Thoracic aorta (tissue), 2 donors: ENCODE data around the gene TNRC6A. TPM values are rescaled to one million over a fixed set of nuclear protein-coding genes. Genes with fewer than 3 reads are reported as not detected.

Source experiments
- ATAC-seq: fragments of 150-250 bp; one replicate; pipeline ENCODE4 v1.8.0; 2017; ENCODE audit warnings: low read depth; ENCODE audit not compliant: insufficient number of reproducible peaks, low FRiP score
- DNase-seq: peaks from one replicate; pipeline ENCODE4 v3.0.0-alpha.2; 2020; ENCODE audit warnings: low spot score
- H3K27ac ChIP-seq, 2 donors: fragments of 200-600 bp; sonication (generic); 1 replicate in 1 of 2; 2 replicates in 1 of 2; pipeline ENCODE4 v1.5.1; 2016; ENCODE audit warnings: mild to moderate bottlenecking in 2 of 2, moderate library complexity in 2 of 2
- H3K27me3 ChIP-seq: fragments of 200-600 bp; sonication (generic); replicated peaks from 2 replicates; pipeline ENCODE4 v1.6.0; 2016; ENCODE audit warnings: mild to moderate bottlenecking; ENCODE audit not compliant: insufficient read depth
- H3K36me3 ChIP-seq: fragments of 200-600 bp; sonication (generic); one replicate; pipeline ENCODE4 v1.5.1; 2016
- H3K4me1 ChIP-seq, 2 donors: fragments of 200-600 bp; sonication (generic); 1 replicate in 1 of 2; 2 replicates in 1 of 2; pipeline versions ENCODE4 v1.5.1 to v1.6.0; 2016; ENCODE audit warnings: low read depth in 2 of 2, mild to moderate bottlenecking in 1 of 2; ENCODE audit not compliant: control insufficient read depth in 1 of 2
- H3K4me3 ChIP-seq: fragments of 200-600 bp; sonication (generic); 2 replicates; pipeline ENCODE4 v1.5.1; 2016; ENCODE audit warnings: mild to moderate bottlenecking
- H3K9me3 ChIP-seq: fragments of 200-600 bp; sonication (generic); 2 replicates; pipeline ENCODE4 v1.5.1; 2016
- CTCF ChIP-seq: fragments of 200-600 bp; sonication (generic); IDR thresholded peaks from one replicate; pipeline ENCODE4 v1.5.1; 2019; ENCODE audit warnings: antibody characterized with exemption
- total RNA-seq, 2 donors: library from RNA; depleted of rRNA; stranded (reverse); fragments of >200 nt; gene quantifications; one replicate each; pipeline versions ENCODE4 v1.1.0 to v1.2.3, GENCODE V29; 2016

TNRC6A gene
- total RNA-seq, 2 donors from 2014 or later, result 45.6 to 85.4 TPM

DNA sequence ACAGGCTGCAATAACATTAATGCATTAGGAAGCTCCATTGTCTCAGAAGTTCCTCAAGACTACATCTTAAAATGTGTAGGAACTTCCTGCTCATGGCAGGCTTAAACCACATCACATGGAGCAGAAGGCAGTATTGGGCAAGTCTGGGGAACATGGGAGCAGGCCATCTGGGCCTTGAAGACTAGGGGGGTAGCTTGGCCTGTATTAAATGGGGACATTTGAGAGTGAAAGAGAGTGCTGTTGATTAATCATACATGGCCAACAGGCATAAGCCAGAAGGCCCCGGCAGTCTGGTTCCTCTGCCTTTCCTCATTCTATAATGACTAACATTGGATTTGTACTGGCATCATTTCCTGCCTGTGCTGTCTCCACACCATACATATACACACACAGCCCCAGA is 91.1 kb downstream of the TNRC6A start:
- H3K27me3 ChIP-seq, result no peaks in the 10 kb centered on the region
- peaks cover 72% of the 10 kb centered on the region for H3K36me3 ChIP-seq

DNA sequence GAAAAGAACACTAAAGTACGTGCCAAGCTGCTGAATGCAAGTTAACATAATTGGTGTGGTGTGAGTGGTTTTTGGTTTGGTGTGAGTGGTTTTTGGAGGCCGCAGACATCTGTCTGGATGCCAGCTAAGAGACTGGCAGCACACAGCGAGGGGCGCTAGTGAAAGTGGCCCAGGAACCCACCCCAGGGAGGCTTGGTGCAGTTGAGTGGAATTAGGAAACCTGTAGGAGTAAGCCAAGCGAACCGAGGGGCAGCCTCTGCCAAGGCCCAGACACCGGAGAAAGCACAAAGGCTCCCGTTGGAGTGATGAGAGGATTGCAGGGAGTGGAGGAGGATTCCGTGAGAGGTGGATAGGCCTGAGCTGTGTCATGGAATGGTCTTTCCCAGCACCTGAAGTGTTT is 91.7 kb downstream of the TNRC6A start:
- no peaks in the 10 kb centered on the region for H3K27me3 ChIP-seq
- peaks cover 66% of the 10 kb centered on the region for H3K36me3 ChIP-seq
- no peak for ATAC-seq

More for the DNA sequence above, 91.1 kb downstream of the TNRC6A start:
- ATAC-seq (no peak), DNase-seq (no peak)
- Histone ChIP-seq H3K4me3 (no peak overlapping the region), H3K9me3 (no peaks in the 10 kb centered on the region), H3K4me1 (peaks cover 0 to 5% of the 10 kb centered on the region in 2 donors), H3K27ac (peak overlapping the region; percentile 28 to 47)
- TF ChIP-seq CTCF, result no peak

DNA sequence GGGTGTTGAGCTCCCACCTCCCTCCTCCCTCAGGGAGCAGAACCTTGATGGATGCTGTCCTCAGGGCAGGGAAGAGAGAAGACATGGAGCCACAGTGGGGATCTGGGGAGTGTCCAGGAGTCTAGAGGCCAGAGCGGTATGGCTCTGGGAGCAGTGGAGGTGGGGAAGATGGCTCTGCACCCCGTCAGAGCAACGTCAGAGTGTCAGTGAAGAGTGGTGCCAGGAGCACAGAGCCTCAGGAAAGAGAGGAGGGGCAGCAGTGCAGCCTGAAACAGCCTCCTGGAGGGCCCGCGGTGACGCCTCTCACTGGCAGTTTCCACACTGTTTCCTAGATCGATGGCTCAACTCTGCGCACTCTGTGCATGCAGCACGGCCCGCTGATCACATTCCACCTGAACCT is 93.1 kb downstream of the TNRC6A start:
- ATAC-seq, result no peak
- Histone ChIP-seq H3K27ac (no peak overlapping the region), H3K4me1 (peaks cover 0 to 5% of the 10 kb centered on the region in 2 donors), H3K9me3 (no peaks in the 10 kb centered on the region), H3K27me3 (no peaks in the 10 kb centered on the region), H3K36me3 (peaks cover 69% of the 10 kb centered on the region), H3K4me3 (no peak overlapping the region)
- TF ChIP-seq CTCF, result no peak
- DNase-seq, result no peak

More for the DNA sequence above, 91.7 kb downstream of the TNRC6A start:
- Histone ChIP-seq H3K9me3 (no peaks in the 10 kb centered on the region), H3K27ac (peak overlapping the region; percentile 28 to 47), H3K4me3 (no peak overlapping the region), H3K4me1 (peaks cover 0 to 5% of the 10 kb centered on the region in 2 donors)
- no peak for TF ChIP-seq CTCF
- no peak for DNase-seq

- Histone ChIP-seq H3K4me3 (no peak overlapping the region), H3K27ac (no peak overlapping the region), H3K27me3 (no peaks in the 10 kb centered on the region), H3K36me3 (peaks cover 69% of the 10 kb centered on the region), H3K9me3 (no peaks in the 10 kb centered on the region), H3K4me1 (peaks cover 0 to 5% of the 10 kb centered on the region in 2 donors)
- ATAC-seq (no peak), DNase-seq (no peak)
- TF ChIP-seq CTCF, result no peak
Measured at GRCh38 chr16:24822974-24823373, 93.5 kb downstream of the TNRC6A start.

- Histone ChIP-seq H3K4me3 (no peak overlapping the region), H3K27ac (no peak overlapping the region), H3K9me3 (no peaks in the 10 kb centered on the region), H3K4me1 (no peaks in the 10 kb centered on the region), H3K36me3 (peaks cover 51% of the 10 kb centered on the region), H3K27me3 (no peaks in the 10 kb centered on the region)
- DNase-seq, result no peak
- no peak for TF ChIP-seq CTCF
- no peak for ATAC-seq
Measured at GRCh38 chr16:24825696-24826095, 96.2 kb downstream of the TNRC6A start.
